Cardiac muscle cell (in vitro differentiated cells and primary cell): ENCODE data around the gene SLC24A3. TPM values are rescaled to one million over a fixed set of nuclear protein-coding genes. Genes with fewer than 3 reads are reported as not detected.
A peak's percentile ranks its signal among the peaks of the same experiment; 100 is the strongest.

Experiments used
- DNase-seq, 2 donors: peaks; one replicate each; pipeline versions ENCODE4 v3.0.0 to v3.0.0-alpha.2; 2010 to 2017; ENCODE audit warnings: low read depth in 1 of 2, low spot score in 1 of 2
- H3K27ac ChIP-seq: fragments of 200-600 bp; sonication (generic); 2 replicates; pipeline ENCODE4 v1.5.1; 2016
- H3K27me3 ChIP-seq: fragments of 200-600 bp; sonication (generic); 2 replicates; pipeline ENCODE4 v1.6.0; 2016; ENCODE audit warnings: control low read depth
- H3K36me3 ChIP-seq: fragments of 200-600 bp; sonication (generic); 2 replicates; pipeline ENCODE4 v1.5.1; 2016; ENCODE audit warnings: control low read depth
- H3K4me1 ChIP-seq: fragments of 200-600 bp; sonication (generic); 2 replicates; pipeline ENCODE4 v1.8.1; 2017; ENCODE audit warnings: low read depth, mild to moderate bottlenecking, mixed run types
- H3K4me3 ChIP-seq: fragments of 200-600 bp; sonication (generic); 2 replicates; pipeline ENCODE4 v1.5.1; 2016; ENCODE audit warnings: mild to moderate bottlenecking
- H3K9me3 ChIP-seq: fragments of 200-600 bp; sonication (generic); 2 replicates; pipeline ENCODE4 v1.5.1; 2017; ENCODE audit warnings: low read depth, mild to moderate bottlenecking, control low read depth
- polyA plus RNA-seq: library from polyadenylated mRNA; unstranded; fragments of >200 nt; fragmentation: Nextera tagmentation; extraction: Ambion mirVana; gene quantifications from 2 replicates; pipeline ENCODE4 v1.2.1, GENCODE V29; 2016
- total RNA-seq: library from RNA; depleted of rRNA; stranded (reverse); fragments of >200 nt; gene quantifications from 2 replicates; pipeline ENCODE4 v1.2.3, GENCODE V29; 2016
- TF ChIP-seq, protein P1 (sequence below): IDR thresholded peaks from 2 replicates; pipeline ENCODE4 v1.5.1; 2012; ENCODE audit warnings: low read depth, mild to moderate bottlenecking, low read length

The SLC24A3 gene
- total and polyA plus RNA-seq, 2 experiments from 2014 or later, result 1.6 to 1.7 TPM

DNA sequence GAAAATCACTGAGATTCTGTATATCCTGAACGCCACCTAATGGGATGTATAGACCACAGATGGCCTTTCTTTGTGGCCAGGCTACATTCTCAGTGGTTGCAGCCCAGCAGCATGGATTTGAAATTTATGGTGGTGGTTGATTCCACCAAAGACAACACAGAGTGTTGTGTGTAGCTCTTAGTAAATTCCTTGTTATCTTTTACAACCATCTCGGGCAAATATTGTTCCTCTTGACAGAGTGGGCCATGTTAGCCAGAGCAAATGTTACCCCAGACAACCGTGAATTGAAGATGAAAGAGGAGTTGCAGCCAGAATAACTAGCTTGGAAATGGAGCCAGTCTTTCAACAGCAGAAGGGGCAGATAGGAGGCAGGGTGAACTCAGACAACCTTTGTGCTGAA lies 39.5 kb downstream of the SLC24A3 start:
- Histone ChIP-seq H3K27ac (no peak overlapping the region), H3K36me3 (no peaks in the 10 kb centered on the region), H3K9me3 (no peaks in the 10 kb centered on the region), H3K27me3 (no peaks in the 10 kb centered on the region), H3K4me3 (no peak overlapping the region), H3K4me1 (no peaks in the 10 kb centered on the region)
- TF ChIP-seq, protein P1, sequence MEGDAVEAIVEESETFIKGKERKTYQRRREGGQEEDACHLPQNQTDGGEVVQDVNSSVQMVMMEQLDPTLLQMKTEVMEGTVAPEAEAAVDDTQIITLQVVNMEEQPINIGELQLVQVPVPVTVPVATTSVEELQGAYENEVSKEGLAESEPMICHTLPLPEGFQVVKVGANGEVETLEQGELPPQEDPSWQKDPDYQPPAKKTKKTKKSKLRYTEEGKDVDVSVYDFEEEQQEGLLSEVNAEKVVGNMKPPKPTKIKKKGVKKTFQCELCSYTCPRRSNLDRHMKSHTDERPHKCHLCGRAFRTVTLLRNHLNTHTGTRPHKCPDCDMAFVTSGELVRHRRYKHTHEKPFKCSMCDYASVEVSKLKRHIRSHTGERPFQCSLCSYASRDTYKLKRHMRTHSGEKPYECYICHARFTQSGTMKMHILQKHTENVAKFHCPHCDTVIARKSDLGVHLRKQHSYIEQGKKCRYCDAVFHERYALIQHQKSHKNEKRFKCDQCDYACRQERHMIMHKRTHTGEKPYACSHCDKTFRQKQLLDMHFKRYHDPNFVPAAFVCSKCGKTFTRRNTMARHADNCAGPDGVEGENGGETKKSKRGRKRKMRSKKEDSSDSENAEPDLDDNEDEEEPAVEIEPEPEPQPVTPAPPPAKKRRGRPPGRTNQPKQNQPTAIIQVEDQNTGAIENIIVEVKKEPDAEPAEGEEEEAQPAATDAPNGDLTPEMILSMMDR, result no peak
- no peak for DNase-seq

DNA sequence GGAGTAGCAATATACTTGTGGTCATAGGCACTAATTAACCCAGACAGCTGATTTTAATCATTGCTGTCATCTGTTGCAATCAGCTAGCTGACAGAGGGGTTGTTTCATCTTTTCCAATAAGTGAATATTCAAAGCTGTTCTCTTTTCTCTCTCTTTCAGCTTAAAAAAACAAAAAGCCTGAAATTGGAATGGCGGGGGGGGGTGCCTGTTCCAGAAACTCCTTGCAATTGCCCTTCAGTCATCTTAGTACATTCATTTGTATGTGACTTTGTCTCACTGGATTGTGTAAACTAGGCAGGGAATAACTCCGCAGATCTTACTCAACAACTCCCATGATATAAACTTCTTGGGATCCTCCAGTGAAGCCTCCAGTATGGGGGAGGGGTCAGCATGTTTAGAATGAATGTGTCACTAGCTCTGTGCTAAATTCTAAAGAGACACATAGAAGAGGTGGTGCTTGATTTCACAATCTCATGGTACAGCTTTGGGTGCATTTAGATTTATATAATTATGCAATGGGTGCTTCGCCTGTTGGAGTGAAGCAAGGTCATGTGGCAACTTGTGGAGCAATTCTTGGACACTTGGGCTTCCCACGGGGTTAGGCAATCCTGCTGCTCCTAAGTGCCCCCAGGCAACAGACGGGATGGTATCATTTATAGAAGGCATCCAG lies 40.1 kb downstream of the SLC24A3 start:
- H3K36me3 ChIP-seq, result no peaks in the 10 kb centered on the region
- TF ChIP-seq, protein P1, result no peak
- H3K4me1 ChIP-seq, result no peaks in the 10 kb centered on the region
- no peak overlapping the region for H3K4me3 ChIP-seq
- peak in 1 of 2 donors; percentile 74 for DNase-seq
- no peaks in the 10 kb centered on the region for H3K27me3 ChIP-seq
- no peaks in the 10 kb centered on the region for H3K9me3 ChIP-seq
- no peak overlapping the region for H3K27ac ChIP-seq

DNA sequence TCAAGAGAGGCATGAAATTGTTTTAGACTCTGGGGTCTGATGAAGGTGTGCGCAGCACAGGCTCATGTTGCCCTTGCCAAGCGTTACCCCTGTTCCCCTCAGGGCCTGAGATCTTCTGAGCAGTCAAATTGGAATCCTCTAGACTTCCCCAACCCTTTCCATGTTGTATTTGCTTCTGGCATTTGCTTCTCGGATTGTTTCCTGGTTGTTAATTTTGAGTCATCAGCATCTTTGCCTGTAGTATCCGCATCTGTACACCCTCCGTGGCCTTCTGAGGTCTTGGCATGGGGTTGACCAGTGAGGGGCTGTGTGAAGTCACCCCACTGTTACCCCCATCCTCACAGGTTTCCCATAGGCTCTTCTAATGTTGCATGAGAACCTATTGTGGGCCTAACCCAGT lies 40.9 kb downstream of the SLC24A3 start:
- no peaks in the 10 kb centered on the region for H3K9me3 ChIP-seq
- no peaks in the 10 kb centered on the region for H3K36me3 ChIP-seq
- DNase-seq, result no peak
- no peaks in the 10 kb centered on the region for H3K27me3 ChIP-seq
- no peak overlapping the region for H3K4me3 ChIP-seq
- TF ChIP-seq, protein P1, result no peak
- no peaks in the 10 kb centered on the region for H3K4me1 ChIP-seq
- no peak overlapping the region for H3K27ac ChIP-seq

DNA sequence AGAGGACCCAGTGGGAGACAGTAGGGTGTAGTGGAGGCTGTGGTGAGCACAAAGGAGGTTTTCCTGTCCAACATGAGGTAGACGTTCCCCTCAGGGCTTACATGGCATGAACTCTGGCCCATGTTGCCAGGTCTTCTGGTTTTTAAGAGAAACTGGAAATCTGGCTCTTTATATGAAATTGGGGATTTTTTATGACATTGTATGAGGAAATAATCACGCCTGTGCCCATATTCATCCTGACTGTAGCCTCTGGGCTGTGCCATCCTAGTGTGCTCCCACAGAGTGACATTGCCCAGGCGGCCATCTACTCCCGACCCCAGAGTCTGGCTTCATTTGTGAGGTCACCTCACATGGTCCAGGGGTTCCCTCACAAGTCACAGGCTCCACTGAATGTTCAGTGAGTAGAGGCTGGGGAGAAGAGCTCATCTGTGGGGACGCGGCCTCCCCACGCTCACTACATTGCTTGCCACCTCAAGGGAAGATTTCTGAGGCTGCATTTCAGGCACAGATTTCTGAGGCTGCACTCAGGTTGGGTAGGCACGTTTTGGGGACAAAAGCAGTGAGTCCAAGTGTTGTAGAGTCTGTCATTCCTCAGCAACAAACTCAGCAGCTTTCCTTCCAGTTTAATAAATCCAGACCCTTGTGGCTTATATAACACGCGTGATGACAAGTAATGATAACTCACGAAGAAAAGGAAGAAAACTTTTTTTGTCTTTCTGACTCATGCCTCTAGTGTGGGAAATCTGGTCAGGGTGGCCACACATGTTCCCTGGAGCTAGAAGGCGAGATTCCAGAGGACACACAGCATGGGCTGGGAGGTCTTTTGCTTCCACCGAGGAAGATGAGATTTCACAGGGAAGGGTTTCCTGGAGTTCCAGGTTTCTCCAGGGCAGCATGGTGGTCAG lies 41.7 kb downstream of the SLC24A3 start:
- Histone ChIP-seq H3K27me3 (no peaks in the 10 kb centered on the region), H3K4me1 (no peaks in the 10 kb centered on the region), H3K36me3 (no peaks in the 10 kb centered on the region), H3K4me3 (no peak overlapping the region), H3K27ac (no peak overlapping the region), H3K9me3 (no peaks in the 10 kb centered on the region)
- peak in 1 of 2 donors; percentile 43 for DNase-seq
- TF ChIP-seq, protein P1, result no peak

DNA sequence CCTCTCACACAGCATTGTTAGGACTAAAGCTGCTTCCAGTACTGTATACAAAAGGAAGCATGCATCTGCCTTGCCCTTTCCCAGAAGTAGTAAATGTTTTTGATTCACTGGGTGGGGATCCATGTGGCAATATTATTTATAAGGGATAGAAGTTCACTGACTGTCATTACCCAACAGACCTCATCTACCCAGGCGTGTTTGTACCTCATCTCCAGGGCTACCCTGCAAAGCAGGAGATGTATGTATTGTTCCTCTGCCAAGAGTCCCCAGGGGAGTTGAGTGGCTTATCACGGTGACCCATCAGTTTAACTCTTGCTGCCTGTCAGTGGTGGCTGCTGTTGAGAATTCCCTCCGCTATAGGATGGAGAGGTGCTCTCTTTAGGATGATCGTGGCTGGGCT lies 42.5 kb downstream of the SLC24A3 start:
- no peak for DNase-seq
- no peak overlapping the region for H3K27ac ChIP-seq
- H3K9me3 ChIP-seq, result no peaks in the 10 kb centered on the region
- no peaks in the 10 kb centered on the region for H3K27me3 ChIP-seq
- H3K36me3 ChIP-seq, result no peaks in the 10 kb centered on the region
- no peaks in the 10 kb centered on the region for H3K4me1 ChIP-seq
- TF ChIP-seq, protein P1, result no peak
- no peak overlapping the region for H3K4me3 ChIP-seq
